Kidney tubule cell (primary cell): Measurements from ENCODE around the gene AJUBA.

Experiments used
- DNase-seq: peaks from one replicate; pipeline ENCODE4 v3.0.0-alpha.2; 2018; ENCODE audit warnings: low spot score

Gene AJUBA

GRCh38 chr14:22935156-22935555, 47.2 kb downstream of the AJUBA start:
- no peak for DNase-seq

GRCh38 chr14:22932146-22932545, 50.2 kb downstream of the AJUBA start:
- no peak for DNase-seq

- DNase-seq, result no peak
Observed at GRCh38 chr14:22929961-22930364, 52.4 kb downstream of the AJUBA start.

- peak; percentile 100 for DNase-seq
Observed at GRCh38 chr14:22929104-22929960, 53.0 kb downstream of the AJUBA start, which contains the start of gene PRMT5. Gene PRMT5 (minus strand): TSS chr14:22929376. CDS start chr14:22929361, 15 bp downstream.

- DNase-seq, result no peak
Observed at GRCh38 chr14:22928237-22929103, 53.9 kb downstream of the AJUBA start.

- peak; percentile 39 for DNase-seq
Observed at GRCh38 chr14:22926316-22926715, 56.0 kb downstream of the AJUBA start.

GRCh38 chr14:22925513-22925912, 56.8 kb downstream of the AJUBA start:
- no peak for DNase-seq

- DNase-seq, result no peak
Observed at GRCh38 chr14:22923746-22924145, 58.6 kb downstream of the AJUBA start.

- no peak for DNase-seq
Observed at GRCh38 chr14:22922294-22922693, 60.1 kb downstream of the AJUBA start.
